GM13976 (cell line): ENCODE results near the gene PLCH2.
A peak's percentile ranks its signal among the peaks of the same experiment; 100 is the strongest.
"Not testable (repeated sequence)": the region's sequence is repeated elsewhere in the genome, so short reads cannot be mapped to it uniquely, and the experiment has no call there.

Experiments used
- DNase-seq: peaks from one replicate; pipeline ENCODE4 v3.0.0; 2012; ENCODE audit warnings: low spot score
- CTCF ChIP-seq: IDR thresholded peaks from 2 replicates; pipeline ENCODE4 v1.5.1; 2012; ENCODE audit warnings: borderline replicate concordance, mild to moderate bottlenecking; ENCODE audit not compliant: insufficient read depth; ENCODE audit errors: extremely low read depth, missing control alignments, control extremely low read depth
- in situ Hi-C: fragments of 300-500 bp; cut with MboI; formaldehyde crosslinking; loops from one replicate; pipeline ENCODE4 v1.12.0; 2022; ENCODE audit warnings: low sequenced_read_pairs, mixed read lengths, inconsistent platforms; ENCODE audit not compliant: unreplicated experiment

PLCH2 gene

GRCh38 chr1:2552189-2552588, 76.1 kb downstream of the PLCH2 start:
- in situ Hi-C loops = no loop called here
- no peak for DNase-seq
- TF ChIP-seq CTCF = no peak

- DNase-seq, in situ Hi-C loops: not testable (repeated sequence)
Measured at GRCh38 chr1:2553076-2553475, 77.0 kb downstream of the PLCH2 start.

GRCh38 chr1:2553871-2554620, 78.0 kb downstream of the PLCH2 start:
- TF ChIP-seq CTCF = no peak
- in situ Hi-C loops = no loop called here

GRCh38 chr1:2554621-2555387, 78.7 kb downstream of the PLCH2 start:
- TF ChIP-seq CTCF = peak; percentile 72
- in situ Hi-C loops = no loop called here
- peak; percentile 75 for DNase-seq

More at GRCh38 chr1:2553871-2554620, 78.0 kb downstream of the PLCH2 start:
- no peak for DNase-seq
